ENCODE results near the gene CEP350. TPM values are rescaled to one million over a fixed set of nuclear protein-coding genes. Genes with fewer than 3 reads are reported as not detected.

CEP350 gene
- total RNA-seq, 1 donor from 2014 or later: 60.8 TPM

DNA sequence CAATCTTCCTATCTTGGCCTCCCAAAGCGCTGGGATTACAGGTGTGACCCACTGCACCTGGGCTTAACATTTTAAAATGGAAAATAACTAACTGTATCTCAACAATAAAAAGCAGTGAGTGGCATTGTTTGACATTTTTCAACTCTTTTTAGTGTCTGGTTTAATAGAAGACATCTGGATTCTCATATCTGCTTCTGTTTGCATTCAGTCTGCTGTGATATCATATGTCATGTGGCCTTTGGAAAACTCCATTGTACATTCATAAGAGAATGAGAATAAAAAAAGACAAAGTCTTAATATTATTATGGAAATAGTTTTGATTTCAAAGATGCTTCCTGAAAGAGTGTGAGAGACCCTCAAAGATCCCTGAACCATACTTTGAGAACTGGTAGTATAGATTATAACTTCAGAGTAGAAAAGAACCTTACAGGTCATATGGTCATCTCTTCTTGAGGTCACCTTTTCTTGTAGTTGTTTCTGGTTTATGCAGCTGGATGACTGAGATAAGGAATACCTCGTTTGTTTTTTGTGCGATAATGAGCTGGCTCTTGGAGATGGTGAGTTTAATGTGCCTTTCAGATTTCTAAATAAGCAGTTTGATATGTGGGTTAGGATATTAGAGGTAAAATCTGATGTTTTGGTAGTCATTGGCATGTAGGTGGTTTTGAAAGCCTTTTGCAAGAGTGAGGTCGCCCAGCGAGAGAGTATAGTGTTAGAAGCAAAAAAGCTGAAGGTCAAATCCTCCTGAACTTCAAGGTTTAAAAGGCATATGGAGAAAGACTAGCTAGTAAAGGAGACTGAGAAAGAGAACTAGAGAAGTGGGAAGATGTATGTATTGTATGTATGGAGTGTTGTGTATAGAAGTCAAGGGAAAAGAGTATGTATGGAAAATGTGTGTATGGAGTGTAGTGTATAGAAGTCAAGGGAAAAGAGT lies 17.2 kb downstream of the CEP350 start:
- no peak for ATAC-seq (ENCODE audit: low read depth)
- ChIA-PET POLR2A (interaction anchor here (2.1 kb wide), 1 partner anchor 17 kb away, joined by 5 read pairs; the partner anchor contains the start of gene CEP350), CTCF (no interaction called here)
- Mint-ChIP-seq H3K9me3 (no peaks in the 10 kb centered on the region), H3K4me1 (peaks cover 67% of the 10 kb centered on the region), H3K27me3 (no peaks in the 10 kb centered on the region), H3K27ac (no peak overlapping the region), H3K36me3 (ENCODE audit: low read depth) (peaks cover 8% of the 10 kb centered on the region), H3K4me3 (no peak overlapping the region)
- TF ChIP-seq CTCF (IDR thresholded peaks at IDR 0.05): no peak
- DNase-seq: no peak
- intact Hi-C loops (cut with micrococcal nuclease): no loop called here

DNA sequence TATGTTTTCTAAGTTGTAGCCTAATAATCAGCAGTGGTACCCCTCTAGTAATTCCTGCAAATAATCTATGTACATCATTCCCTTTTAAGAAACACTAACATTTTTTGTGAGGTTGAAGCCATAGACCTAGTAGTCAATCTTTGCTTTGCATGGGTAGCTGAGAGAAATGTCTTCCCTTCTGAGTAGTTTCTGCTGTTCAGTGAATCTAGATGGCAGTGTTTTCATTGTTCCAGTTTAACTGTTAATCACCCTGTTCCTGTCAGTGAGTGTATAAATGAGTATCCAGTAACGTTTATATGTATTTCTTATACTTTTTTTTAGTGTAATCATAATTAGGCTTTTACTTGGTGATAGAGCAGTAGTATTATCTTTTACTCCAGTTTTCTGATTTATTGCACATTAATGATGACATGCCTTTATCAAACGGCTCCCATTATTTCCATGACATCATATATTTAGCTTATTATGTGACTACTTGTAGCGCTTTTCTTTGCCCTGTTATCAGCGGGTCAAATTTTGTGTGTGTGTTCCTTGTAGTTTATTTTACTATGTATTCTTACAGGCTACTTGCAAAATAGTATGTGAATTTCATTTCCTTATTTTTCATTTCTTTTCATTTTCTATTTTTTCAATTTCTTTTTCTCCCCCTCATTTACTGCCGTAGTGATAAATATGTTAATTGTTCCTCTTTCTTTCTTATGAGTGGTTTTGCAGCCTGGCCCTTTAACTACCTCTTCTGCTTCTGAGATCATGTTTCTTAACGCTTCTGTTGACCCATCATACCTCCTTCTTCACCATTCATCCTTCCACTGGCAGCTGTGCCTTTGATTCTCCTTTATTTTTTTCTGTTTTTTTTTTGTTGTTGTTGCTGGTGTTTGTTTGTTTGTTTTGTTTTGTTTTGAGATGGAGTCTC lies 18.8 kb downstream of the CEP350 start:
- ChIA-PET POLR2A (interaction anchor here (2.1 kb wide), 1 partner anchor 19 kb away, joined by 5 read pairs; the partner anchor contains the start of gene CEP350), CTCF (no interaction called here)
- intact Hi-C loops (cut with micrococcal nuclease): no loop called here
- DNase-seq: no peak
- peak overlapping the region; percentile 13 for H3K4me3 Mint-ChIP-seq
- no peaks in the 10 kb centered on the region for H3K9me3 Mint-ChIP-seq
- peaks cover 8% of the 10 kb centered on the region for H3K36me3 Mint-ChIP-seq (ENCODE audit: low read depth)
- no peaks in the 10 kb centered on the region for H3K27me3 Mint-ChIP-seq
- no peak for TF ChIP-seq CTCF (IDR thresholded peaks at IDR 0.05)
- peak; percentile 42 for ATAC-seq (ENCODE audit: low read depth)
- H3K4me1 Mint-ChIP-seq: peaks cover 71% of the 10 kb centered on the region
- peak overlapping the region; percentile 32 for H3K27ac Mint-ChIP-seq

DNA sequence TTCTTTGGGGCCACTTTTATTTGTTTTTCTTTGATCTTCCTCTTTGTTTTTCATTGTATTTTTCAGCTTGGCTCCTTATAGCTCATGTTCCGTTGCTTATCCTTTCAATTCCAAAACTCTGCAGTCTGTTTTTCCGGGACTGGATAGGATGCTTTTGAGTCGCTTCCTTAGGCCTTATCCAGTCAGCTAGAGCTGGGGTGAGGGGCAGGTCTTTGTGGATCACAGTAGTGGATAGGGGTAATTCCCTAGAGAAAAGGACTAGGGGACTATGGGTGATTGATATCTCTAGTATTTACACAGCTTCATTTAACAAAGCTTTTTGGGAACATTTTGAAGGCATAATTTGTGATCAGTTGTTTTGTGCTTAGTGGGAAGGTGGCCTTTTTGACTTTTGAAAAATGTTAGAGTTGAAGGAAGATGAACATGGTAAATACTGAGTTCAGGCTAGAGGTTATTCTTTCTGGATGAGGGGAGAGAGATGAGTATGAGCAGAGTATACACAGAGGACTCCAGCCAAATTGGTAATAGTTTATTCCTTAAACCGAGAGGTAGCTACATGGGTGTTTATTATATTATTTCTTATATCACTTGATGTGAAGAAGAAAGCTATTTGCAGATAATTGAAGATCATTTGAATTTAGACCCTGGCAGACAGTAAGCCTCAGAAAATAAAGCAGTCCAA lies 22.5 kb downstream of the CEP350 start:
- H3K27ac Mint-ChIP-seq: no peak overlapping the region
- ATAC-seq (ENCODE audit: low read depth) (no peak), DNase-seq (no peak)
- no peaks in the 10 kb centered on the region for H3K27me3 Mint-ChIP-seq
- peaks cover 60% of the 10 kb centered on the region for H3K4me1 Mint-ChIP-seq
- H3K4me3 Mint-ChIP-seq: no peak overlapping the region
- CTCF ChIA-PET: interaction anchor here (1.1 kb wide), 1 partner anchor 109 kb away, joined by 3 read pairs; no protein-coding TSS in a partner anchor
- peaks cover 3% of the 10 kb centered on the region for H3K9me3 Mint-ChIP-seq
- POLR2A ChIA-PET: no interaction called here
- intact Hi-C loops (cut with micrococcal nuclease): no loop called here
- peaks cover 12% of the 10 kb centered on the region for H3K36me3 Mint-ChIP-seq (ENCODE audit: low read depth)
- TF ChIP-seq CTCF (IDR thresholded peaks at IDR 0.05): no peak

DNA sequence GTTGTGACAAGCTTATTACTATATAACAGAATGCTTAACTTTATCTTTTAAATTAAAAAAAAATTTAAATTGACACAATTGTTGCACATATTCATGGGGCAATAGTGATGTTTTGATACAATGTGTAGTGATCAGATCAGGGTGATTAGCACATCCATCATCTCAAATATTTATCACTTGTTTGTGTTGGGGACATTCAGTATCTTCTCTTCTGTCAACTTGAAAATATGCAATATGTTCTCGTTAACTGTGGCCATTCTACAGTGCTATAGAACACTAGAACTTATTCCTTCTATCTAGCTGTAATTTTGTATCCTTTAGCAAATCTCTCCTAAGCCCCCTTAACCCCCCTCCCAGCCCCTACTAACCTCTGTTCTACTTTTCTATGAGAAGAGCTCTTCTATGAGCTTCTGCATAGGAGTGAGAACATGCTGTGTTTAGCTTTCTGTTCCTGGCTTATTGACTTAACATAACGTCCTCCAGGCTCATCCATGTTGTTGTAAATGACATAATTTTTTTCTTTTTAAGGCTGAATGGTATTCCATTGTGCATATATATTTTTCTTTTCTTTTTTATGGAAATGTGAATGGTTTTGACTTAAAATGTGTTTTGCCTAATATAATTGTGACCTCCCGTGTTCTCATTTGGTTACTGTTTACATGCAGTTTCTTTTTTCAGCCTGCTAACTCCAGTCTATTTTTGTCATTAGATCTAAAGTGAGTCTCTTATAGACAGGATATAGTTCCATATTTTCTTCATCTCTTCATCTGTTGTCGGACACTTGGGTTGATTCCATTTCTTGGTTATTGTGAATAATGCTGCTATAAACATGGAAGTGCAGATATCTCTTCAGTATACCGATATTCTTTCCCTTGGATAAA lies 23.8 kb downstream of the CEP350 start:
- Mint-ChIP-seq H3K4me1 (peaks cover 49% of the 10 kb centered on the region), H3K4me3 (no peak overlapping the region), H3K36me3 (ENCODE audit: low read depth) (peaks cover 9% of the 10 kb centered on the region), H3K9me3 (peaks cover 3% of the 10 kb centered on the region), H3K27me3 (no peaks in the 10 kb centered on the region), H3K27ac (no peak overlapping the region)
- intact Hi-C loops (cut with micrococcal nuclease): loop anchor here (2.0 kb wide), 1 partner anchor 14 kb away; no protein-coding TSS in a partner anchor
- TF ChIP-seq CTCF (IDR thresholded peaks at IDR 0.05): no peak
- DNase-seq: no peak
- no peak for ATAC-seq (ENCODE audit: low read depth)
- ChIA-PET POLR2A (interaction anchor here (0.6 to 0.7 kb wide), 2 partner anchors 12 to 806 kb away, joined by 5 to 8 read pairs; no protein-coding TSS in a partner anchor), CTCF (interaction anchor here (1.1 kb wide), 1 partner anchor 110 kb away, joined by 3 read pairs; no protein-coding TSS in a partner anchor)
